Measurements from ENCODE around the gene IGBP1. TPM values are rescaled to one million over a fixed set of nuclear protein-coding genes. Genes with fewer than 3 reads are reported as not detected.

The IGBP1 gene
- total RNA-seq, 1 experiment from 2014 or later = 35.2 TPM

DNA sequence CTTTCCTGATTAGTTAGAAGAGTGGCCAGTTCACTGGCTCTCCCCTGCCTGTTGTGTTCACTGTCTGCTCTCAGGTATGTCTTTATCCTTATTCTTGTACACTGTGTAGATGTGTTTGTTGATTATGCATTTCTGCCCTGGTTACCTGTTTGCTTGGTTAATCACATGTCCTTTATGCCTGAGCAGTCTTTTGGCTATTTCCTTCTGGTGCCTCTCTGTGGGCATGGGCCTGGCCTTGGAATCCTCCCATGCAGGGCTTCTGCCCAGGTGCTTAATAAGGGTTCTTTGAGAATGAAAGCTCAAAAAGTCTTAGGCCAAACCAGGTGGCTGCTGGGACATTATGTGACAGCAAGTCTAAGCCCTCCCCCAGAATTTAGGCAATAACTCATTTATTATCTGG lies 44.5 kb upstream of the IGBP1 start:
- ChIA-PET POLR2A (ENCODE audit: low non-redundant PET) (no interaction called here), CTCF (no interaction called here)
- BruUV-seq (replicated peaks) = no TSS peak
- Histone ChIP-seq H3K4me3 (ENCODE audit: low read depth, low read length, poor library complexity, severe bottlenecking) (no peak overlapping the region), H3K36me3 (ENCODE audit: insufficient read depth, low read length, poor library complexity, severe bottlenecking) (no peaks in the 10 kb centered on the region), H3K4me1 (ENCODE audit: insufficient read depth, low read length, poor library complexity, severe bottlenecking) (no peaks in the 10 kb centered on the region), H3K27ac (ENCODE audit: low read depth, low read length, poor library complexity, severe bottlenecking) (no peak overlapping the region), H3K27me3 (replicated peaks; ENCODE audit: insufficient read depth, low read depth, low read length, poor library complexity) (no peaks in the 10 kb centered on the region), H3K9me3 (ENCODE audit: low read depth, low read length, poor library complexity, severe bottlenecking) (no peaks in the 10 kb centered on the region)
- TF ChIP-seq, protein P1, sequence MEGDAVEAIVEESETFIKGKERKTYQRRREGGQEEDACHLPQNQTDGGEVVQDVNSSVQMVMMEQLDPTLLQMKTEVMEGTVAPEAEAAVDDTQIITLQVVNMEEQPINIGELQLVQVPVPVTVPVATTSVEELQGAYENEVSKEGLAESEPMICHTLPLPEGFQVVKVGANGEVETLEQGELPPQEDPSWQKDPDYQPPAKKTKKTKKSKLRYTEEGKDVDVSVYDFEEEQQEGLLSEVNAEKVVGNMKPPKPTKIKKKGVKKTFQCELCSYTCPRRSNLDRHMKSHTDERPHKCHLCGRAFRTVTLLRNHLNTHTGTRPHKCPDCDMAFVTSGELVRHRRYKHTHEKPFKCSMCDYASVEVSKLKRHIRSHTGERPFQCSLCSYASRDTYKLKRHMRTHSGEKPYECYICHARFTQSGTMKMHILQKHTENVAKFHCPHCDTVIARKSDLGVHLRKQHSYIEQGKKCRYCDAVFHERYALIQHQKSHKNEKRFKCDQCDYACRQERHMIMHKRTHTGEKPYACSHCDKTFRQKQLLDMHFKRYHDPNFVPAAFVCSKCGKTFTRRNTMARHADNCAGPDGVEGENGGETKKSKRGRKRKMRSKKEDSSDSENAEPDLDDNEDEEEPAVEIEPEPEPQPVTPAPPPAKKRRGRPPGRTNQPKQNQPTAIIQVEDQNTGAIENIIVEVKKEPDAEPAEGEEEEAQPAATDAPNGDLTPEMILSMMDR (conservative IDR thresholded peaks at IDR 0.05; ENCODE audit: low read depth, low read length) = no peak
- TF ChIP-seq EZH2 (IDR thresholded peaks at IDR 0.05; ENCODE audit: borderline replicate concordance, low read depth, low read length, poor library complexity, severe bottlenecking) = no peak
- intact Hi-C loops (cut with micrococcal nuclease; ENCODE audit: unreplicated experiment) = no loop called here
- DNase-seq (ENCODE audit: low spot score) = no peak

DNA sequence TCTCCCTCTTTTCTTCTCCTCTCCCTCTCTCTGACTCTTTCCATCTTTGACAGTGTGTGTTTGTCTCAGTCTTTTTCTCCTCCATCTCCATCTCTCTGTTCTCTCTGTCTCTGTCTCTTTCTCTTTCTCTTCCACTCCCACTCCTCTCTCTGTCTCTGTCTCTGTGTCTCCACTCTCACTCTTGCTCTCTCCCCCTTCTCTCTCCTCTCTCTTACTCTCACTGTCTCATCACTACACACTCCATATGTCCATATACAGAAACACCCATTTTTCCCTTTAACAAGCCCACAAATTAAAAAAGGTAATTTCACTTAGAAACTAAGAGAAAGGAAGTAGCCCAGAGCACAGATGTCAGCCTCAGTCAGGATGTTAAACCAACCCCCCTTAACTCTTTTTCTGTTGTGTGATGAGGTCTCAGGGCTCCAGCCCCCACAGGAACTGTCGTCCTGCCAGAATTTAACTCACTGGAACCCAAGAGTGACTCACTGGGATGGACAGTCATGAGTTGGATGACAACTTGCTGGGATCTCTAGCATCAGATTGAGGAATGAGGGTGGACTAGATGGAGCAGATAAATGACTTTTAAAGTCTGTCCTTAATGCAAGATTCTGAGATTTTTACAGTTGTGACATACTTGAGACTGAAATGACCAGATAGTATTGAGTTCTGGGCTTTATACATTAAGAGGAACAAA lies 43.5 kb upstream of the IGBP1 start:
- Histone ChIP-seq H3K27ac (ENCODE audit: low read depth, low read length, poor library complexity, severe bottlenecking) (no peak overlapping the region), H3K4me3 (ENCODE audit: low read depth, low read length, poor library complexity, severe bottlenecking) (no peak overlapping the region), H3K9me3 (ENCODE audit: low read depth, low read length, poor library complexity, severe bottlenecking) (no peaks in the 10 kb centered on the region), H3K36me3 (ENCODE audit: insufficient read depth, low read length, poor library complexity, severe bottlenecking) (no peaks in the 10 kb centered on the region), H3K4me1 (ENCODE audit: insufficient read depth, low read length, poor library complexity, severe bottlenecking) (no peaks in the 10 kb centered on the region), H3K27me3 (replicated peaks; ENCODE audit: insufficient read depth, low read depth, low read length, poor library complexity) (no peaks in the 10 kb centered on the region)
- ChIA-PET CTCF (no interaction called here), POLR2A (ENCODE audit: low non-redundant PET) (no interaction called here)
- intact Hi-C loops (cut with micrococcal nuclease; ENCODE audit: unreplicated experiment) = loop anchor here (10.0 kb wide), 1 partner anchor 585 kb away; the partner anchor contains the start of gene NALF2
- DNase-seq (ENCODE audit: low spot score) = no peak
- no TSS peak for BruUV-seq (replicated peaks)
- TF ChIP-seq, protein P1 (conservative IDR thresholded peaks at IDR 0.05; ENCODE audit: low read depth, low read length) = no peak
- TF ChIP-seq EZH2 (IDR thresholded peaks at IDR 0.05; ENCODE audit: borderline replicate concordance, low read depth, low read length, poor library complexity, severe bottlenecking) = no peak

DNA sequence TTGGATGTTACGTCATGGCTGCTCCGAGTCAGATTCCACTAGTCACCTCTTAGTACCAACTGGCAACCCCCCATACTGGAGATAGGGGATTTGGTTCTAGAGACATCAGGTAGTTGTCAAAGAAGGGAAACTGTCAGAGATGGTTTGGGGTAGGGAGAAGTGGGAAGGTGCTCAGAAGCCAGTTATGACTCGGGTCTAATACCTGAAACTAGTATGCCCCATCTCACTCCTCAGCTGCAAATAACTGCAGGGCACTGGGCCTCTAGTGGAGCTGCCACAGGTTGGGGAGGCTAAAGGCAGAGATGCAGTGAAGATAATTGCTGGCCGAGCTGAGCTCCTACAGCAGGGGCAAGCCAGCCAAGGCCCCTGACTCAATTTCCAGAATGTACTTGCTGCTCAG lies 41.0 kb upstream of the IGBP1 start:
- POLR2A ChIA-PET (ENCODE audit: low non-redundant PET) = no interaction called here
- no peaks in the 10 kb centered on the region for H3K9me3 ChIP-seq (ENCODE audit: low read depth, low read length, poor library complexity, severe bottlenecking)

More for the DNA sequence above, 41.0 kb upstream of the IGBP1 start:
- Histone ChIP-seq H3K4me1 (ENCODE audit: insufficient read depth, low read length, poor library complexity, severe bottlenecking) (no peaks in the 10 kb centered on the region), H3K4me3 (ENCODE audit: low read depth, low read length, poor library complexity, severe bottlenecking) (no peak overlapping the region), H3K36me3 (ENCODE audit: insufficient read depth, low read length, poor library complexity, severe bottlenecking) (no peaks in the 10 kb centered on the region), H3K27ac (ENCODE audit: low read depth, low read length, poor library complexity, severe bottlenecking) (no peak overlapping the region), H3K27me3 (replicated peaks; ENCODE audit: insufficient read depth, low read depth, low read length, poor library complexity) (no peaks in the 10 kb centered on the region)
- intact Hi-C loops (cut with micrococcal nuclease; ENCODE audit: unreplicated experiment) = loop anchor here (10.0 kb wide), 1 partner anchor 587 kb away; the partner anchor contains the start of gene NALF2
- CTCF ChIA-PET = no interaction called here
- no TSS peak for BruUV-seq (replicated peaks)
- no peak for DNase-seq (ENCODE audit: low spot score)
- TF ChIP-seq, protein P1 (conservative IDR thresholded peaks at IDR 0.05; ENCODE audit: low read depth, low read length) = no peak
- no peak for TF ChIP-seq EZH2 (IDR thresholded peaks at IDR 0.05; ENCODE audit: borderline replicate concordance, low read depth, low read length, poor library complexity, severe bottlenecking)
